Measurements from ENCODE around the gene TMEM176B.
"Not testable (repeated sequence)": the region's sequence is repeated elsewhere in the genome, so short reads cannot be mapped to it uniquely, and the experiment has no call there.

The TMEM176B gene

GRCh38 chr7:150780292-150780691, 19.9 kb downstream of the TMEM176B start:
- H3K27ac ChIP-seq = no peak overlapping the region
- no peak overlapping the region for H3K9ac ChIP-seq (ENCODE audit: insufficient read length)
- TF ChIP-seq POLR2AphosphoS5 (IDR thresholded peaks at IDR 0.05; ENCODE audit: borderline replicate concordance, low read depth, low read length) (no peak), EZH2 (IDR thresholded peaks at IDR 0.05) (no peak), FOXP2 (optimal IDR thresholded peaks at IDR 0.05; ENCODE audit: control extremely low read depth, extremely low read length, insufficient read depth) (no peak)
- no peaks in the 10 kb centered on the region for H3K36me3 ChIP-seq (ENCODE audit: insufficient read depth, low read length)
- DNase-seq (ENCODE audit: low read depth, low spot score) = no peak
- H3K9me3 ChIP-seq (ENCODE audit: low read depth, low read length) = no peaks in the 10 kb centered on the region
- H3K4me3 ChIP-seq = no peak overlapping the region

- peak; percentile 53 for DNase-seq (ENCODE audit: low read depth, low spot score)
- TF ChIP-seq EZH2 (IDR thresholded peaks at IDR 0.05) = no peak
- TF ChIP-seq POLR2AphosphoS5 (IDR thresholded peaks at IDR 0.05; ENCODE audit: borderline replicate concordance, low read depth, low read length) = no peak
- TF ChIP-seq FOXP2 (optimal IDR thresholded peaks at IDR 0.05; ENCODE audit: control extremely low read depth, extremely low read length, insufficient read depth) = no peak
- H3K9ac ChIP-seq (ENCODE audit: insufficient read length) = no peak overlapping the region
- H3K4me3 ChIP-seq = no peak overlapping the region
- H3K27ac ChIP-seq = no peak overlapping the region
- no peaks in the 10 kb centered on the region for H3K9me3 ChIP-seq (ENCODE audit: low read depth, low read length)
- no peaks in the 10 kb centered on the region for H3K36me3 ChIP-seq (ENCODE audit: insufficient read depth, low read length)
These were observed 21.3 kb downstream of the TMEM176B start for GRCh38 chr7:150778738-150779301.

DNA sequence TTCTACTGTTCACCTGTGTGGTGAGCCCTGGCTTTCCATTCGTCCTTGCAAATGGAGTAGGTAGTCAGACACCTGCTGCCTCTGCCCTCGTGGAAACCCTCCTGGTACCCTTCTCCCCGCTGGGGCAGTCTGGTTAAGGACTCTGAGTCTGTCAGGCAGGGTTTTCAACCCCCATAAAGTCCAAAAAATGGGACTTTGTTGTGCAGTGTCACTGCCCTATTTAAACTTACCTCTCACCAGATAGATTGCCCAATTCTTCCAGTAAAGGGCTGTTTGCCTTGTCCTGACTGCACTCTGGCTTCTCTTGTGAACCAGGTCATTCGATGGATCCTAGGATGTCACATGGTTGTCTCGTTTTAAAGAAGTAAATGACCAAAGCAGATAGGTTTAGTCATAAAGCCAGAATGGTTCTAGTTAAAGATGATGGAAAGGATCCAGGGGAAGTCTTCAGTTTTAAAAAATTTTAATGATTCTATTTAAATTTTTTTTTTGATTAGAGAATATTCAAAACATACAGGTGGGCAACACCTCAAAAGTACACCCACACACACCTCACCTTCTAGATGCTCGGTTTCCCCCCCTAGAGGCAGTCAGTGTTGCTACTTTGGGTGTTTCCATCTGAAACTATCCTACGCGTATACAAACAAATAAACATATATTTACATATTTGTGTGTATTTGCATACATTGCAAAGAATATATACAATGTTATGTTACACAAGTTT, 22.0 kb downstream of the TMEM176B start:
- Histone ChIP-seq H3K27ac (no peak overlapping the region), H3K36me3 (ENCODE audit: insufficient read depth, low read length) (no peaks in the 10 kb centered on the region), H3K9ac (ENCODE audit: insufficient read length) (no peak overlapping the region), H3K4me3 (no peak overlapping the region), H3K9me3 (ENCODE audit: low read depth, low read length) (no peaks in the 10 kb centered on the region)
- DNase-seq (ENCODE audit: low read depth, low spot score) = no peak
- TF ChIP-seq FOXP2 (optimal IDR thresholded peaks at IDR 0.05; ENCODE audit: control extremely low read depth, extremely low read length, insufficient read depth) (no peak), EZH2 (IDR thresholded peaks at IDR 0.05) (no peak), POLR2AphosphoS5 (IDR thresholded peaks at IDR 0.05; ENCODE audit: borderline replicate concordance, low read depth, low read length) (no peak)

DNA sequence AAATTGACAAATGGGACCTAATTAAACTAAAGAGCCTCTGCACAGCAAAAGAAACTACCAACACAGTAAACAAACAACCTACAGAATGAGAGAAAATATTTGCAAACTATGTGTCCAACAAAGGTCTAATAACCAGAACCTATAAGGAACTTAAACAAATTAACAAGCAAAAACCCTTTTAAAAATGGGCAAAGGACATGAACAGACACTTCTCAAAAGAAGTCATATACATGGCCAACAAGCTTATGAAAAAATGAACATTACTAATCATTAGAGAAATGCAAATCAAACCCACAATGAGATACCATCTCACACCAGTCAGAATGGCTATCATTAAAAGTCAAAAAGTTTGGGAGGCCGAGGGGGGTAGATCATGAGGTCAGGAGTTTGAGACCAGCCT, 26.0 kb downstream of the TMEM176B start:
- H3K9ac ChIP-seq (ENCODE audit: insufficient read length); DNase-seq (ENCODE audit: low read depth, low spot score); H3K9me3 ChIP-seq (ENCODE audit: low read depth, low read length); H3K27ac ChIP-seq; H3K4me3 ChIP-seq; H3K36me3 ChIP-seq (ENCODE audit: insufficient read depth, low read length): not testable (repeated sequence)

DNA sequence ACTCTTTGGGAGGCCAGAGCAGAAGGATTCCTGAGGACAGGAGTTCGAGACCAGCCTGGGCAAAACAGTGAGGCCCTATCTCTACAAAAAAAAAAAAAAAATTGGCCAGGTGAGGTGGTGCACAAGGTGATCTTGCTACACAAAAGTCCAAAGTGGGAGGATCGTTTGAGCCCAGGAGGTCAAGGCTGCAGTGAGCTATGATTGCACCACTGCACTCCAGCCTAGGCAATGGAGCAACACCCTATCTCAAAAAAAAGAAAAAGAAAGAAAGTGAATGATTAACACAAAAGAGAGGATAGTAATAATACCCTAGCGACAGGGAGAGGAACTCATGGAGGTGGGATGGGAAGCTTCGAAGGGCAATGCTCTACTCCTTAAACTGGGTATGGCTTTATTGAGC, 30.4 kb downstream of the TMEM176B start:
- H3K9ac ChIP-seq (ENCODE audit: insufficient read length) = no peak overlapping the region
- no peak for DNase-seq (ENCODE audit: low read depth, low spot score)
- H3K4me3 ChIP-seq = no peak overlapping the region
- H3K27ac ChIP-seq = no peak overlapping the region
- H3K9me3 ChIP-seq (ENCODE audit: low read depth, low read length) = no peaks in the 10 kb centered on the region
- H3K36me3 ChIP-seq (ENCODE audit: insufficient read depth, low read length) = no peaks in the 10 kb centered on the region
- TF ChIP-seq FOXP2 (optimal IDR thresholded peaks at IDR 0.05; ENCODE audit: control extremely low read depth, extremely low read length, insufficient read depth) (no peak), POLR2AphosphoS5 (IDR thresholded peaks at IDR 0.05; ENCODE audit: borderline replicate concordance, low read depth, low read length) (no peak), EZH2 (IDR thresholded peaks at IDR 0.05) (no peak)

GRCh38 chr7:150766334-150766709, 33.8 kb downstream of the TMEM176B start:
- no peak overlapping the region for H3K9ac ChIP-seq (ENCODE audit: insufficient read length)
- H3K27ac ChIP-seq = no peak overlapping the region
- H3K9me3 ChIP-seq (ENCODE audit: low read depth, low read length) = no peaks in the 10 kb centered on the region
- no peak for DNase-seq (ENCODE audit: low read depth, low spot score)
- no peaks in the 10 kb centered on the region for H3K36me3 ChIP-seq (ENCODE audit: insufficient read depth, low read length)
- no peak for TF ChIP-seq EZH2 (IDR thresholded peaks at IDR 0.05)
- no peak for TF ChIP-seq FOXP2 (optimal IDR thresholded peaks at IDR 0.05; ENCODE audit: control extremely low read depth, extremely low read length, insufficient read depth)
- no peak for TF ChIP-seq POLR2AphosphoS5 (IDR thresholded peaks at IDR 0.05; ENCODE audit: borderline replicate concordance, low read depth, low read length)
- H3K4me3 ChIP-seq = no peak overlapping the region

- Histone ChIP-seq H3K27ac (no peak overlapping the region), H3K9me3 (ENCODE audit: low read depth, low read length) (no peaks in the 10 kb centered on the region), H3K36me3 (ENCODE audit: insufficient read depth, low read length) (no peaks in the 10 kb centered on the region), H3K4me3 (no peak overlapping the region), H3K9ac (ENCODE audit: insufficient read length) (no peak overlapping the region)
- TF ChIP-seq FOXP2 (optimal IDR thresholded peaks at IDR 0.05; ENCODE audit: control extremely low read depth, extremely low read length, insufficient read depth) = no peak
- no peak for TF ChIP-seq EZH2 (IDR thresholded peaks at IDR 0.05)
- no peak for TF ChIP-seq POLR2AphosphoS5 (IDR thresholded peaks at IDR 0.05; ENCODE audit: borderline replicate concordance, low read depth, low read length)
- no peak for DNase-seq (ENCODE audit: low read depth, low spot score)
These were observed 40.7 kb downstream of the TMEM176B start for GRCh38 chr7:150759479-150759878.

GRCh38 chr7:150756858-150757257, 43.3 kb downstream of the TMEM176B start:
- DNase-seq (ENCODE audit: low read depth, low spot score) = no peak
- Histone ChIP-seq H3K27ac (no peak overlapping the region), H3K9me3 (ENCODE audit: low read depth, low read length) (no peaks in the 10 kb centered on the region), H3K4me3 (no peak overlapping the region), H3K9ac (ENCODE audit: insufficient read length) (no peak overlapping the region), H3K36me3 (ENCODE audit: insufficient read depth, low read length) (no peaks in the 10 kb centered on the region)
- TF ChIP-seq FOXP2 (optimal IDR thresholded peaks at IDR 0.05; ENCODE audit: control extremely low read depth, extremely low read length, insufficient read depth) = no peak
- no peak for TF ChIP-seq POLR2AphosphoS5 (IDR thresholded peaks at IDR 0.05; ENCODE audit: borderline replicate concordance, low read depth, low read length)
- TF ChIP-seq EZH2 (IDR thresholded peaks at IDR 0.05) = no peak

DNA sequence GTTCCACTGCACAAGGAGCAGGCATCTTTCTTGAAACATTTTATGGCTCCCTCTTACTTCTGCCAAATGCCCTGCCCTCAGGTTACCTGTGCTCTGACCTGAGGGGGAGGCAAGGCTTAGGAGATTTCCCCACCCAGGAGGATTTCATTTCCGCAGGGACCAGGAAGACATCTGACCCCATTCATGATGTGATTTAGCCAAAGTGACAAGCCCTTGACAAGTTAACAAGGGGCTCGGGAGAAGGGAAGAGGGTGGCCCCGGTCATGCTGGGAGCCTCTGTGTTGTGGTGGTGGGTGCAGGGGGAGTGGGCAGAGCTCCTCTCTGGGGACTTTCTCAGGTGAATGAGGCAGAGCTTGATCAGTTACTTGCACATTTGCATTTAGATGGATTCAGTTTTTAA, 44.0 kb downstream of the TMEM176B start:
- Histone ChIP-seq H3K9me3 (ENCODE audit: low read depth, low read length) (no peaks in the 10 kb centered on the region), H3K36me3 (ENCODE audit: insufficient read depth, low read length) (no peaks in the 10 kb centered on the region), H3K4me3 (no peak overlapping the region), H3K9ac (ENCODE audit: insufficient read length) (no peak overlapping the region), H3K27ac (no peak overlapping the region)
- no peak for TF ChIP-seq FOXP2 (optimal IDR thresholded peaks at IDR 0.05; ENCODE audit: control extremely low read depth, extremely low read length, insufficient read depth)
- no peak for TF ChIP-seq POLR2AphosphoS5 (IDR thresholded peaks at IDR 0.05; ENCODE audit: borderline replicate concordance, low read depth, low read length)
- TF ChIP-seq EZH2 (IDR thresholded peaks at IDR 0.05) = no peak
- no peak for DNase-seq (ENCODE audit: low read depth, low spot score)
